A673 (cell line): Measurements from ENCODE around the gene SFRP5. TPM values are rescaled to one million over a fixed set of nuclear protein-coding genes. Genes with fewer than 3 reads are reported as not detected.

ENCODE experiments used
- BruUV-seq: library from RNA; stranded (reverse); fragments of 400-500 nt; replicated peaks from 2 replicates; lab custom pipeline; 2021; lab: Mats Ljungman, UMichigan
- CTCF ChIA-PET: fragments of 300-600 bp; sonication (Branson Sonifier 250); formaldehyde crosslinking; loops from one replicate; lab custom pipeline; 2022; ENCODE audit warnings: antibody characterized with exemption; lab: Charles Lee
- POLR2A ChIA-PET: fragments of 300-600 bp; sonication (Branson Sonifier 250); formaldehyde crosslinking; loops from one replicate; lab custom pipeline; 2022; ENCODE audit warnings: antibody characterized with exemption; ENCODE audit not compliant: low non-redundant PET; lab: Charles Lee
- DNase-seq: peaks from one replicate; pipeline ENCODE4 v3.0.0-alpha.2; 2015; ENCODE audit warnings: low spot score
- H3K27ac ChIP-seq: fragments of 200-600 bp; sonication (generic); 2 replicates; pipeline ENCODE4 v1.5.1; 2016; ENCODE audit warnings: mixed run types, low read depth, mild to moderate bottlenecking, mixed read lengths, antibody characterized with exemption, low read length; ENCODE audit not compliant: poor library complexity, severe bottlenecking
- H3K27me3 ChIP-seq: fragments of 200-600 bp; sonication (generic); replicated peaks from 2 replicates; pipeline ENCODE4 v1.6.1; 2017; ENCODE audit warnings: mixed run types, low read depth, mild to moderate bottlenecking, mixed read lengths, antibody characterized with exemption, low read length; ENCODE audit not compliant: insufficient read depth, poor library complexity
- H3K36me3 ChIP-seq: fragments of 200-600 bp; sonication (generic); 2 replicates; pipeline ENCODE4 v1.6.1; 2016; ENCODE audit warnings: mixed run types, mild to moderate bottlenecking, mixed read lengths, antibody characterized with exemption, low read length; ENCODE audit not compliant: insufficient read depth, poor library complexity, severe bottlenecking
- H3K4me1 ChIP-seq: fragments of 200-600 bp; sonication (generic); 2 replicates; pipeline ENCODE4 v1.6.1; 2017; ENCODE audit warnings: mixed run types, mild to moderate bottlenecking, mixed read lengths, antibody characterized with exemption, low read length; ENCODE audit not compliant: insufficient read depth, poor library complexity, severe bottlenecking
- H3K4me3 ChIP-seq: fragments of 200-600 bp; sonication (generic); 2 replicates; pipeline ENCODE4 v1.5.1; 2016; ENCODE audit warnings: low read depth, mixed run types, mild to moderate bottlenecking, mixed read lengths, low read length; ENCODE audit not compliant: poor library complexity, severe bottlenecking
- H3K9me3 ChIP-seq: fragments of 200-600 bp; sonication (generic); 2 replicates; pipeline ENCODE4 v1.6.1; 2016; ENCODE audit warnings: mixed run types, low read depth, mild to moderate bottlenecking, mixed read lengths, antibody characterized with exemption, low read length; ENCODE audit not compliant: poor library complexity, severe bottlenecking
- CTCF ChIP-seq: fragments of 300-800, 200-600 bp; sonication (generic); conservative IDR thresholded peaks from 2 replicates; pipeline ENCODE4 v1.5.1; 2017; ENCODE audit warnings: low read depth, mild to moderate bottlenecking, antibody characterized with exemption, low read length, moderate library complexity, mixed read lengths
- EZH2 ChIP-seq: fragments of 200-600 bp; sonication (generic); IDR thresholded peaks from 2 replicates; pipeline ENCODE4 v1.6.1; 2017; ENCODE audit warnings: borderline replicate concordance, low read depth, mild to moderate bottlenecking, mixed read lengths, antibody characterized with exemption, low read length; ENCODE audit not compliant: poor library complexity, severe bottlenecking
- intact Hi-C: fragments of 100-400 bp; cut with micrococcal nuclease; formaldehyde crosslinking; loops from one replicate; pipeline ENCODE4 v1.10.0; 2022; ENCODE audit not compliant: unreplicated experiment
- total RNA-seq: library from RNA; stranded (reverse); gene quantifications from 2 replicates; pipeline ENCODE4 v1.2.3, GENCODE V29; 2021

The SFRP5 gene
- total RNA-seq, 1 experiment from 2014 or later = not detected

- intact Hi-C loops = no loop called here
- H3K27ac ChIP-seq = no peak overlapping the region
- no peak overlapping the region for H3K4me3 ChIP-seq
- no peaks in the 10 kb centered on the region for H3K9me3 ChIP-seq
- H3K27me3 ChIP-seq = no peaks in the 10 kb centered on the region
- H3K4me1 ChIP-seq = peaks cover 9% of the 10 kb centered on the region
- no peak for DNase-seq
- no peak for TF ChIP-seq CTCF
- no peak for TF ChIP-seq EZH2
- no TSS peak for BruUV-seq
- peaks cover 37% of the 10 kb centered on the region for H3K36me3 ChIP-seq
- ChIA-PET POLR2A (no interaction called here), CTCF (interaction anchor here (0.7 kb wide), 1 partner anchor 43 kb away, joined by 4 read pairs; no protein-coding TSS in a partner anchor)
Observed at GRCh38 chr10:97744405-97745035, 27.3 kb downstream of the SFRP5 start.

- BruUV-seq = no TSS peak
- TF ChIP-seq EZH2 (no peak), CTCF (no peak)
- ChIA-PET POLR2A (no interaction called here), CTCF (interaction anchor here (0.7 kb wide), 1 partner anchor 42 kb away, joined by 4 read pairs; no protein-coding TSS in a partner anchor)
- H3K27me3 ChIP-seq = no peaks in the 10 kb centered on the region
- H3K9me3 ChIP-seq = no peaks in the 10 kb centered on the region
- peaks cover 31% of the 10 kb centered on the region for H3K36me3 ChIP-seq
- DNase-seq = no peak
- no peak overlapping the region for H3K4me3 ChIP-seq
- H3K27ac ChIP-seq = no peak overlapping the region
- intact Hi-C loops = no loop called here
- peaks cover 11% of the 10 kb centered on the region for H3K4me1 ChIP-seq
Observed at GRCh38 chr10:97743169-97743943, 28.4 kb downstream of the SFRP5 start.

DNA sequence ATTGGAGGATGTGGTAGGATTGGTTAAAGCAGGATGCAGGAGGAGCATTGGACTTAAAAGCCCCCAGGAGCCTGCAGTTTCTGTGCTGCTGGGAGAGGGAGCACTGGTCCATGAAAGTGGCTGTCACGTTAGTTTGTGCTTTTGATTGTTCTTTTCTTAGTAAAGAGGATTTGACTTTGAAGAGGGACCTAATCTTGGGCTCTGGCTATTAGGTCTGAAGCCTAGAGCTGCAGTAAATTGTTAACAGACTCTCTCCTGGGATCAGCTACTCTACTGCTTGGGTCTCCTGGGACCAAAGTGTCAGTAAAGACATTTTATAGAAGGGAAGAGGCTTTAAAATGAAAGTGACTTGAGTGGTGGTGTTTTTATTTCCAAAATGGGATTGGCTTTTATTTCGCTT is 31.2 kb downstream of the SFRP5 start:
- H3K9me3 ChIP-seq = no peaks in the 10 kb centered on the region
- H3K27ac ChIP-seq = no peak overlapping the region
- DNase-seq = peak; percentile 68
- peaks cover 15% of the 10 kb centered on the region for H3K4me1 ChIP-seq
- no TSS peak for BruUV-seq
- ChIA-PET CTCF (no interaction called here), POLR2A (no interaction called here)
- H3K27me3 ChIP-seq = no peaks in the 10 kb centered on the region
- peaks cover 13% of the 10 kb centered on the region for H3K36me3 ChIP-seq
- TF ChIP-seq EZH2 = no peak
- TF ChIP-seq CTCF = peak; percentile 16; the same call in 1 of the 2 replicates
- intact Hi-C loops = no loop called here
- no peak overlapping the region for H3K4me3 ChIP-seq
